Posterior cingulate gyrus (tissue), 11 donors: ENCODE measurements around the gene COL8A1.

Source experiments
- DNase-seq, 10 donors: peaks; one replicate each; pipeline versions ENCODE4 v3.0.0 to v3.0.0-alpha.2; 2020 to 2021; ENCODE audit warnings: mixed read lengths in 3 of 10
- intact Hi-C: fragments of 100-400 bp; cut with DNase I; formaldehyde crosslinking; loops from one replicate; pipeline ENCODE4 v1.15.1; 2023

The COL8A1 gene

DNA sequence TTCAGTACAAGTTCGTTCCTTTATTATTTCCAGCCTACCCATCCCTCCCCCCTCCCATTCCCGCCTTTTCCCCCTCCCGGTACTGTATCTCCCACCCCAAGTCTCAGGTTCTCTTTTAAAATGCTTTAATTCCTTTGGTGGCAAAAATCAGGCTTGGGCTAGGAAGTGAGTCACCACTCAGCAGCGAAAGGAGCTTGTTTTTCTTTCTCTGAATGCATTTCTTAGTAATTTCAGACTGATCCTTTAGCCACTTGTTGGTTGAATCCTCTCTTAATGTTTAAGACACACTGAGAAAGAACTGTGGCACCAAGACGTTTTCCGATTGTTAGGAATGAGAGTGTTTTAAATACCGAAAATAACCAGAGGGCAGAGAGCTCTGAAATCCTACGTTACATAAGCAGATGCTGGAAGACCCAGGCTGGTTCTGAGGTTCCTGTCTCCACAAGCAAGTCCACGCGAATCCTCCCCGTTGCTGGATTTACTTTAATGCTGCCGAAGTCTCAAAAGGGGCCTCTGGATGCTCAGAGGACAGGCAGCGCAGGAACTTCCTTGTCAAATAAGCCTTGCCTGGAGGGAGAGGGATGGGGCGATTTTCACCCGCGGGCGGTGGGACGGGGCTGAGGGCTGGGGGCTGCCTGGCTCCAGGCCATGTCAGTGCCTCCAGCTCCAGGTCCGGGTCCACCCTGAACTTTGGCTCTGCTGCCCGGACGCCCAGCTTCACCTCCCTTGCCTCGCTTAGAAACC, 854 bp upstream of the COL8A1 start:
- DNase-seq = peak in 6 of 10 donors; percentile 8 to 80 (median 24)
- intact Hi-C loops = no loop called here

DNA sequence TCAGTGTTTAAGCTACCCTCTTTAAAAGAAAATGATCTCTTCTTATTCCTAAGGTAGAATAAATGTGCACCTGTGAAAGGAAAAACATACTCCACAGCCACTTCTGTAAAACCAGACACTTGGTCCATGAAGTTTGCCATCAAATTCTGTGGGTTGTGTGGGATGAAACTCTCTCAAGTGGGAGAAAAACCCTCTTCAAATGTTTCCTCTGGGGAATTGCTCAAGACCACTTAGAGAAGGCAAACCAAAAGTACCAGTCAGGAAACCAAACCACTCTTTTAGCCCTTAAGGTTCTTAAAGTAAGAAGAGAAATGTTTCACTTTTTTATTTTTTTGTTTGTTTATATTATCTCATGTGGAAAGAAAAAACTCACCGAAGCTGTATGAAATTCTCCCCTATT, 1.2 kb downstream of the COL8A1 start:
- no peak for DNase-seq
- intact Hi-C loops = no loop called here

DNA sequence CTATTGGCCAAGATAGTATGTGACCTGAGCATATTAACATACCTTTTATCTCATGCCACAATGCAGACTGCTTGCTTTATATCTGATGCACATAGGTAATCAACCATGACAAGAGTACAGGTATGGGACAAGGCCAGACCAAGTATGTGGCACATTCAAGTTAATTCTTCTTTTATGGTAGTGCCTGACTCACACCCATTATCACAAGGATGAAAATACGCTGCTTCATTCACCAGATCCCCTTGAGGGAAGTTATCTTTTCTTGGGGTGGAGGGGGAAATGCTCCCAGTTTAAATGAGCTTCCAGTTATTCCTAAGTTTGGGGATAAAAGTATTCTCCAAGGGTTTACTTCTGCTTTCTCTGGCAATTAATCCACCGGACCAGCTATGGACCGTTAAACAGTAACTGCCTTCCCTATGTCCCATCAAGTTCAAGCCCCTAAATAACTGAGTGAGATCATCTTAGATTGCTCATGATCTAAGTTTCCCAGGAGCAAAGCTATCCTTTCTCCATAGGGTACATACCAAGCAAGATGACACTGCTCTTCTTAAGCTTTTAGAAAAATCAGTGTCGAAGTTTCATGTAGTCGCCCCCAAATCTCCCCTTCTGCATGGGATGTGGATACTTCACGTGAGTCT, 1.9 kb downstream of the COL8A1 start:
- intact Hi-C loops = no loop called here
- DNase-seq = no peak

DNA sequence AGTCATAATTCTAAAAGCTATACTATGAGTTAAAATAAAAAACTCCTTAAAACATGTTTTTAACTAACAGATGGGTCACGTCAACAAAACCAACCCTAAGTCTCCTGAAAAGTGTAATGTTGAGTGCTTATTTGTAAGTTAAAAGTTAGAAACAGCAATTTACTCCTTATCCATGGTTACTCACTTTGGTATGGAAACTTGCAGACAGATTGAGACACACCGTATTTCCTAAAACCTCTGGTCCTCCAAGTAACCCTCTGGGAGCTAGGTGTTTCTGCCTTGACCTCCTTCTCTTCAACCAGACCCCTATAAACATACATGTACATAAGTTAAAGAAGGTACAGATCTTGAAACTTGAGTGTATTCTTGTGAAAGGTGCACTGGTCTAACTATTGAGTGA, 3.1 kb downstream of the COL8A1 start:
- intact Hi-C loops = no loop called here
- DNase-seq = no peak

DNA sequence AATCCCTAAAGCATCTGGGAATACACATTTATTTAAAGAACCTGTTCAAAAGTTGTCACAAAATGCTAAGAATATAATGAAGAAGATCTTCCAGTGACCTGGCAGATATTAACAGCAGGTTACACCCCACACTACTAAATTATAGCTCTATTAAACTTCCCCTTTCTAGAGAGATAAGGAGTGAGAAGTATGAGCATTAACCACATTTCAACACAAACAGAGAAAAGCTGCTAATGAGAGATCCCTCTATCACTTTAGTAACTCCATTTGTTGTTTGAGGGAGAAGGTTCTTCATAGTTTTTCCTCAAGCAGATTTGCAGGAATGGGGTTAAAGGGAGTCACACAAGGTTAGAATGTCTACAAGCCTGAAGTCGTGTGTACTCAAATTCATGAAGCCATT, 3.6 kb downstream of the COL8A1 start:
- no peak for DNase-seq
- intact Hi-C loops = no loop called here

DNA sequence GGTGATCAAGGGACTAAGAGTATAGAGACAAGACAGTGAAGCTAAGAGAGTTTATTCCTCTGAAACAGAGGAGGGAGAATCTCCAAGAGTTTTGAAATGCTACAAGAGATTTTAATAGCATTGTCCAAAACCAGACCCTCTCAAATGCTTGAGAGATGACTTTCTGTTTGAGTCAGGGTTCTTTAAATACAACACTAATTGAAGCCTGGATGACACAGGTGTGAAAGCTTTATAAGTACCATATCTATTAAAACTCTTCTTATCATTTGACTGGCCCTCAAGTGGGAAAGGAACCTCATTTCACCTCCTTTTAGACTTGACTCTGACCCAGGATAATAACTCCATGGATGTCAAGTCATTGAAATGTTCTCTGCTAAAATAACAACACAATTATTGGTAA, 5.6 kb downstream of the COL8A1 start:
- no peak for DNase-seq
- intact Hi-C loops = no loop called here

DNA sequence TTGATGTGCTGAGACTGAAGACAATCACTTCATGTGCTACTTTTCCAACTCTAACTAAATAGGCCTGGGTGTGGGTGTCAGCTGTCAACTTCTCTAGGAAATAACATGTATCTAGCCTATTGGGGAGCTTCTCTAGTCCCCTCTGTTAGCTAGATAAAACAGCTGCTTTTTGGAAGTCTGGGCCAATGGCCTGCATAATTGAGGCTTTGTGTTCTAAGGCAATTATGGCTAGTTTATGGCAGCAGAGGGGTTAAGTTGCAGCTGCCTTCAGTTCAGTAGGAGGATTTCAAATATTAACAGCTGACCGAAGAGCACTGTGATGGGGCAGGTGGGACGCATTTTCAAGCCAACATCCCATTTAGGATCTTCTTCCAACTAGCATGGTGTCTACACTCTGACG, 6.4 kb downstream of the COL8A1 start:
- DNase-seq = no peak
- intact Hi-C loops = no loop called here

DNA sequence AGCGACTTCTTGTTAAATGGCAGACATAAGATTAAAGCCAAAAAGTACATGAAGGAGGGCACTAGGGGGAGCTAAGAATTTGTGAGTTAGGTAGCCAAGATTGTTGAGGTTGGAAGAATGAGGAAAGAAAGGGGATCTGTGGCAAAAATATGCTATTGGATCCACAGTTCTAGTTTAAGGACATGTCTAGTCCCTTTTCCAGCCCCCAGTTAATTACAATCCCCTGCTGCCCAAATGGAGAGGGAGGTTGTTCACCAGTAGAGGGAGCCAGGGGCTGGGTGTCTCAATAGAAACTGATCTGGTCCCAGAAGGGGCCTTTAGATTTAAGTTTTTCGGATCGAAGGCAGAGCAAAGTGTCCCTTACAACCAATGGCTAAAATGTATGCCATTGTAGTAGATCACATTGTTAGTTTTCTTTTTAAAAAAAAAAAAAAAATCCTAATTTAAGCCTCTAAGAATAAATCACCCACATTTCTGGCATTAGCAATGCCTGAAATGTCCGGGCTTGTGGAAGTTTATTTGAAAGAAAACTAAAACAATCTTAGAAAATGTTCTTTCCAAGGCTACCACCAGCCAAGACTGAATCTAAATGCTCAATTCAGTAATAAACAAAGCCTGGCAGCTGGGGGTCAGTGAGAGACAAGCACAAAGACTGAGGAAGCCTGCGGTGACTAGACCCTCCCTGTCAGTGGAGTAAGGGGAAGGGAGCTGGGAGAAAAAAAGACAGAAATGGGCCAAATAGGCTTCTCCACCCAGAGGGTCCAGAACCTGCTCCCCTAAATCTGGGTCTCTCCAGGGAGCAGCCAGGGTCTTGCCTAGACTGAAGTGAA, 7.1 kb downstream of the COL8A1 start:
- intact Hi-C loops = no loop called here

DNA sequence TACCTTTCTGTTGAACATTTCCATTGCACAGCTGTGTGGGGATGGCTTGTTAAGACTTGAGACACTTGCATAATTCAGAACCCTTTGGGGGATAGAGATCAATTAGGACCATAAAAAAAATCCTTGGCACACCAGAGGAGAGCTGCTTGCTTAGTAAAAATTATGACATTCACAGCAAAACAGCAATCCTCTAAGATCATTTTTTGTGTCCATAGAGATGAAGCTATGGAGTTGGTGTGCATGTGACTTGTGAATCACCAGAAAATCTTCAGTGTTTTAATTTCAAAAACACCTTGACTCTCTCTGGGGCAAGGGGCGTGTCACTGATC, 7.7 kb downstream of the COL8A1 start:
- DNase-seq = no peak
- intact Hi-C loops = no loop called here

More for the DNA sequence above, 7.1 kb downstream of the COL8A1 start:
- no peak for DNase-seq

DNA sequence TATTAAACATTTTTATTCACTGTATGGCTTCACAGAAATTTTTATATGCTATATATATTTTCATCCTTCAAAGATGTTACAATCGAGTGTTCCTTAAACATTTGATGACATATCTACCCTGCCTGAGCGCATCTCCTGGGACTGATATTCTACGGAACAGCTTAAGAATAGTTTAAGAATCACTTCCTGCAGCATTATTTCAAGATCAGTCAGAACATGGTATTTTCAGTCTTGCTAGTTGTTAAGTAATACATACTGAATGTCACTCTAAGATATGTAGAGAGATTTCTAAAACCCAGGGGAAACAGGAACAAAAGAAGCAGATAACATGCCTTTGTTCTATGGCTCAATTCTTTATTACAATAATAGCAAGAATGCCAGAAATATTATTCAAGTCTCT, 8.7 kb downstream of the COL8A1 start:
- no peak for DNase-seq
- intact Hi-C loops = no loop called here

DNA sequence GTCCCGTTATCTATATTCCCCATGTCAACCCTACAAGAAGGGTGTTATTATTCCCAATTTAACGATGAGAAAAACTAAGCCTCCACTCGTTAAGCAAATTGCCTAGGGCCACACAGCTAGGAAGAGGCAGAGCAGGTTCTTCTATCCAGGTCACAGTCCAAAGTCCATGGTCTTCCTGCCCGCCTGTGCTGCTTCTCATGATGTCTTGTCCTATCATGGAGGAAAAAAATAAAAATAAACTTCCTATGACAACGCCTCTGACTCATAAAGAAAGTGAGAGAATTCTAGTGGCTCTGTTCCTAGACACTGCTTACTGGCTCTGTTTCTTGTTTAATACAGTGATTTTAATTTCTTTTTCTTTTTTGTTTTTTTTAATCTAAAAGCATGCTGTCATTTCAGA, 9.7 kb downstream of the COL8A1 start:
- intact Hi-C loops = no loop called here
- no peak for DNase-seq

DNA sequence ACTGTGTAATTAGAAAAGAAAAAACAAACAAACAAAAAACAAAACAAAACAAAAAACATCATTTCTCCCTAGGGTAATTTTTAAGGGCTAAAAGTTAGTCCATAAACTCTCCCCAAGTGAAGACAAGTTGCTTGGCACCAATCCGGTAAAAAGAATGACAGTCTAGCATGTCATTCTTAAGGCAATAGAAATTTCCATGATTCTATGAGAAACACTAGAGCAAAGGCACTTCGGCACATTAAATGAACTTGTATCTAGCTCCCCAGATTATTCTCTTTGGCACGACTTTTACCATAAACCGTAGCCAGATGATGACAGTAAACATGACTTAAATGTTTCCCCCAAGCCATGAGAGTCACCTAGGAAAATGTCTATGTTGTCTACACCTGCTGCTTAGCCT, 10.1 kb downstream of the COL8A1 start:
- intact Hi-C loops = no loop called here
- DNase-seq = no peak

DNA sequence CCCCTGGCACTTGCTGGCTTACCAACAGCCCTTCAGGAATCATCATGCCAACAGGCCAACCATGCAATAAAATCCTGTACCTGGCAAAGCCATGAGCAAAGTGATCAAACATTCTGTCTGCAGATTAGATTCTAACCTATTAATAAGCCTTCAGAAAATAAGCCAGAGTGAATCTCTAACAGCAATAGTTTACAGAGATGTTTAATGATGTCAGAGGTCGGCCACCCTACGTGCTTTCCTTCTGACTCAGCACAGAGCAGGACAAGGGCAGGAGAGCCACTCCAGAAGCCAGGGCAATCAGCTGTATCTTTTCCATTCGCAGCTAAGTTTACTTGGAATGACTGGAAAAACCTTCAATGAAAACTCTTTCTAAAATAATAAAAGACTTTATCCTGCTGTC, 13.1 kb downstream of the COL8A1 start:
- no peak for DNase-seq
- intact Hi-C loops = no loop called here

DNA sequence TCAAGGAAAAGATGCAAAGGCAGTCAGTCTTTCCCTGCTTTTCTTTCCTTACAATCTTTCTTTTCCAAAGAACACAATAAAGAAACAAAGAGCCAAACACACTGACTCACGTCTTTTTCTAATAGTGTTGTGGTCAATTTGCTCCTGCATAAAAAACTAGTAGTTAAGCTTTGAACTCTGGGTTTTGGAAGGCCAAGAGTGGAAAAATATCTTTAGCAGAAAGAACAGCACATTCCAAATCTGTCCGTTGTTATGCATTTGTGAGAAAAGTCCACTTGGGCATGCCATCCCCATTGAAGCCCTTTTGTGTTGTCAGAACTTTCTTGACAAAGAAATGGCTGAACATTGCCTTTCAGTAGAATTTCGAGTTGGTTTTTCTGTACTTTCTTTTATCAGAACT, 18.2 kb downstream of the COL8A1 start:
- intact Hi-C loops = no loop called here
- no peak for DNase-seq

DNA sequence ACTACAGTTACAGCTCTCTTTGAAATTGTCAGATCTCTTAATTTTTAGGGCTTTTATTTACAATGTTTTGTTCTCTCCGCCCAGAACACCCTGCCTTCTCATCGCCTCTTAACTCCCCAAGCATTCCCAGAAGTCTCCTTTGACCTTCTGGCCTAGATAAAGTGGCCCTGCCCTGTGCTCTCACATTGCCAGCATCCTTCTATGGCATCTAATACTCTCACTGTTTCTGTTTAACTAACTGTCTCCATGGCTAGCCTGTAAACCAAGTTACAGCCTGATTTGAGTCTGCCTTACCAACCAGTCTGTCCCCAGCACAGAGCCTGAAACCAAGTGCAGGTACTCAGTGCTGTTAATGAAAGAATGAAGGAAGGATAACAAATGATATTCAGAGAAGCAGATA, 19.9 kb downstream of the COL8A1 start:
- intact Hi-C loops = no loop called here
- DNase-seq = no peak

DNA sequence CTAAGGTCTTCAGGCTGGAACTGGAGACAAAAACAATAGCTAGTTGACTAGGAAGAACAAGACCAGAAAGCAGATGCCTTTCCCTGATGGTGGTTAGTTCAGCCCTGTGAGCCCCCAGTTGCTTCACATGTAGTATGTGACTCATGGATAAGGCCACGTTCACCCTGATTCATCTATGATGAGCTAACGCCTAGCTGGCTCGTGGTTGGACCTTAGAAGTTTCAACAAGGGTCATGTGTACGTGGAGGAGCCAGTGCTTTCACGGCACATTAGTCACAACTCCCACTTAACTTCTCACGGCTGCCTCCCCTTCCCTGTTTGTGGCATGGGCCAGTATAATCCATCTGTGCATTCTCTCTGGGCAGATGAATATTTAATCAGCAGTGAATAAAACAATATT, 20.6 kb downstream of the COL8A1 start:
- intact Hi-C loops = no loop called here
- no peak for DNase-seq

DNA sequence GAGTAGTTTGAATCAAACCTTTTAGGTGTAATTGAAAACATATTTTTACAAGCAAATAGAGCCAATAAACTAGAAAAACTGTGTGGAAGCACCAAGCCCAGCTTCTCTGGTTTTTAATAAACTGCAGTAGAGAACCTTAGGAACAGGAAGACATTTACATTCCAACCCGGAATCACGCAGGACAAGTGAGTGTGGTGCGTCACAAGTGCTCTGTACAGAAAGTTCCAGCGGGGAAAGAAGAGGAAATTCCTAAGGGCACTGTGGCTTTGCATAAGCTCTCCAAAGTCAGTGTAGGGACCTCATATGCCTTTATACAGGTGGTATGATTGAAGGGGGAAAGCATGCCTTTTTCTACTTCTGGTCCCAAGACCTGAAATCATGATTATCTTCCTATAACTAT, 21.6 kb downstream of the COL8A1 start:
- intact Hi-C loops = no loop called here
- DNase-seq = no peak

DNA sequence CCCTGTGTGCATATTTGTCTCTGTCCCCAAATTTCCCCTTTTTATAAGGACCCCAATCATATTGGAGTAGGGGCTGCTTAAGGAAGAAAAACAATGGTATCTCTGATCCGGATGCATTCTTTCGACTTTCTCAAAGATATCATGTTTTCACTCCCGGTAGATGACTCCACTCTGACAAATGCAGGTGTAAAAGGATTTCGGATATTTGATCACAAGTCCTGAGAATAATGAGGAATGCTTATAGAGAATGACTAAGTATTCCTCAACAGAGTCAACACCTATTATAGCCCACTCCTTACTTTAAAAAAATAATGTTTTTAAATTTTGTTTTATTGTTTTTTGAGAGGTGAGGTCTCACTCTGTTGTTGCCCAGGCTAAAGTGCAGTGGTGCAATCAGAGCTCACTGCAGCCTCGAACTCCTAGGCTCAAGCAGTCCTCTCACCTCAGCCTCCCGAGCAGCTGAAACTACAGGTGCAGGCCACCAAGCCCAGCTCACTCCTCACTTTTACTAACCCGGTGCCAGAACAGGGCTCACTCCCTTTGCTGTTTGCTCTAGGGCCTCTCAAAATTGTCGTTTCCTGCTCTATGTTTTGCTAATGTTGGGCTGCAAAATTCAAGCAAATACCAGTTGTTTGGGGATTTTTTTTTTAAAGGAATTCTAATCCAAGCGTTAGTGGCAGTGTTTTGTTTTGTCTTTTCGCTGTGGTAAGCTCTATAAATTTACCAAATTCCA, 24.6 kb downstream of the COL8A1 start:
- no peak for DNase-seq
- intact Hi-C loops = no loop called here

DNA sequence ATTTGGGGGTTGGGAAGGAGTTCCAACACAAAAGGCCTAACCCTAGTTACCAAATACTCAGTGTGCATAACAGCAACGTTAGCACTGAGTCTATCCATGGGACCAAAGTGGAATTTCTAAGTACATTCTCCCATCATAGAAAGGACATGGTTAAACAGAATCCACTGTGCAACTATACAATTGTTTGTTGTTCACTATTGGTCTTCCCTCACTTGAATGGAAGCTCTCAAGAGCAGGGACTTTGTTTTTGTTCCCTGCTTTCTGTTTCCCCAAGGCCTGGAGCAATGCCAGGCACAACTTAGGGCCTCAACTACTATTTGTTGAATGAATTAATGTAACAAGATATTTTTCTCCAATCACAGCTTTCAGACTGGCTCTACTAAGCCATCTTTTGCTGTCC, 25.6 kb downstream of the COL8A1 start:
- no peak for DNase-seq
- intact Hi-C loops = no loop called here

DNA sequence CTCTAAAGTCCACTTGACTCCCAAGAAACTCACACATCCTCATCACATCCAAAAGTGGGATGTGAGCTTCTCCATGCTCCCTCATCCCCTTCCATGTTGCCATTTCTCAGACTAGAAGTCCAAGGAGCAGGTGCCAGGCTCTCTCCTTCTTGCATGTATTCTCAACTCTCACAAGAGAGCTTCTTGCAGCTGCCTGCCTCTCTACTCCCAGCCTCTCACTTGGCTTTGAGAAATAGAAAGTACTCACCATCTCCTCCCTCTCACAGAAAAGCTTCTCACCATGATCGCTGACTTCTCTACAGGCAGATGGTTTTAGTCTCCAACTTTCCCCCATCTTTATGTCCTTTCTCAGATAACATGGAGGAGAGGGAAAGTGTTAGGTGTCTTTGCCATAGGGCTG, 26.6 kb downstream of the COL8A1 start:
- intact Hi-C loops = no loop called here
- no peak for DNase-seq

DNA sequence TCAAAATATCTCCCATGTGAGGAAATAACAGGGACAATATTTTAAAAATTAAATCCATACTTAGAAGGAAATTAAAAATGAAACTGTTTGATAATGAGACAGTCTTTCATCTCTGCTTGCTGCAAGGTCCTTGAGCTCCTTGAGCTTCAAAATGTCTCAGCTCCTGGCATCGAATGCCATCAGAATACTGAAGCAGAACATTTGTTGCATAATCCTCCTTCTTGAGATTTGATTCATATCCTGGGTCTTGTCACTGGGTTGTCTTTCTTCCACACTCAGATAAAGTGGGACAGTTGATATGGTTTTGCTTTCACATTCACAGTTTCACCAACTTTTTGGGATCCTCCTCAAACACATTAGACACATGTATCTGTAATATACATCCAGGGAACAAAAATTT, 27.8 kb downstream of the COL8A1 start:
- intact Hi-C loops = no loop called here
- no peak for DNase-seq
